Measurements from ENCODE around the gene TGM4. TPM values are rescaled to one million over a fixed set of nuclear protein-coding genes. Genes with fewer than 3 reads are reported as not detected.
A peak's percentile ranks its signal among the peaks of the same experiment; 100 is the strongest.

TGM4 gene
- total and polyA plus RNA-seq, 9 of the 15 experiments (the other 6 are each of a cell fraction or from before 2014, with no cell fraction given) = not detected

- no peak within 1 kb of the TSS for H3K4me2 ChIP-seq (ENCODE audit: insufficient read depth, low read length)
- 98% methylated on average over 72 of the region's 91 CpGs for WGBS (ENCODE audit: insufficient coverage, low coverage, missing lambda C conversion rate)
- H3K4me3 ChIP-seq = no peak within 1 kb of the TSS
- no peaks in the 10 kb centered on the region for H4K20me1 ChIP-seq (replicated peaks; ENCODE audit: control insufficient read depth, insufficient read depth, low read length)
- H3K79me2 ChIP-seq (ENCODE audit: control insufficient read depth, insufficient read depth, low read length) = no peaks in the 10 kb centered on the region
- no peak within 1 kb of the TSS for H3K9ac ChIP-seq (ENCODE audit: insufficient read depth in 1 of 2, low read depth in 2 of 2, low read length in 2 of 2)
- POLR2A ChIA-PET = no interaction called here
- H3K27ac ChIP-seq (ENCODE audit: extremely low read depth, low read depth, low read length) = no peak within 1 kb of the TSS
- ATAC-seq = no peak
- intact Hi-C loops (cut with micrococcal nuclease) = no loop called here
- no peaks in the 10 kb centered on the region for H3K4me1 ChIP-seq (replicated peaks in 1 of 2; ENCODE audit: control insufficient read depth in 2 of 2, insufficient read depth in 2 of 2, low read length in 2 of 2)
- CTCF ChIA-PET (ENCODE audit: low intra/inter-chr PET ratio) = no interaction called here
- no peaks in the 10 kb centered on the region for H3K9me1 ChIP-seq (ENCODE audit: control insufficient read depth, insufficient read depth, low read length)
- H2AFZ ChIP-seq (ENCODE audit: low read depth, low read length) = no peak within 1 kb of the TSS
- BruUV-seq (replicated peaks) = no TSS peak
- peaks cover 42% of the 10 kb centered on the region; the same call in 2 of the 3 replicates for H3K36me3 ChIP-seq (ENCODE audit: control insufficient read depth, insufficient read depth, low read length)
- H3K27me3 ChIP-seq (ENCODE audit: control insufficient read depth in 2 of 2, insufficient read depth in 2 of 2, low read length in 2 of 2) = no peaks in the 10 kb centered on the region
- peaks cover 4% of the 10 kb centered on the region; the same call in 1 of the 2 replicates for H3K9me3 ChIP-seq (replicated peaks; ENCODE audit: control insufficient read depth, insufficient read depth, low read depth, low read length)
- no peak for DNase-seq (ENCODE audit: extremely low read depth in 1 of 4, low spot score in 3 of 4)
- in situ Hi-C loops (cut with MboI) = no loop called here
- no peak for FAIRE-seq
- TF ChIP-seq ZNF143 (CRISPR knock-in tag; IDR thresholded peaks at IDR 0.05) (no peak), ZNF3 (CRISPR knock-in tag; IDR thresholded peaks at IDR 0.05) (no peak), ZC3H4 (CRISPR knock-in tag; IDR thresholded peaks at IDR 0.05; ENCODE audit: borderline replicate concordance) (no peak), MYNN (IDR thresholded peaks at IDR 0.05) (no peak), MYNN (CRISPR knock-in tag; IDR thresholded peaks at IDR 0.05) (no peak), SREBF2 (CRISPR knock-in tag; IDR thresholded peaks at IDR 0.05) (no peak), MTA3 (IDR thresholded peaks at IDR 0.05; ENCODE audit: borderline replicate concordance) (no peak)
- TF ChIP-seq, protein P1, sequence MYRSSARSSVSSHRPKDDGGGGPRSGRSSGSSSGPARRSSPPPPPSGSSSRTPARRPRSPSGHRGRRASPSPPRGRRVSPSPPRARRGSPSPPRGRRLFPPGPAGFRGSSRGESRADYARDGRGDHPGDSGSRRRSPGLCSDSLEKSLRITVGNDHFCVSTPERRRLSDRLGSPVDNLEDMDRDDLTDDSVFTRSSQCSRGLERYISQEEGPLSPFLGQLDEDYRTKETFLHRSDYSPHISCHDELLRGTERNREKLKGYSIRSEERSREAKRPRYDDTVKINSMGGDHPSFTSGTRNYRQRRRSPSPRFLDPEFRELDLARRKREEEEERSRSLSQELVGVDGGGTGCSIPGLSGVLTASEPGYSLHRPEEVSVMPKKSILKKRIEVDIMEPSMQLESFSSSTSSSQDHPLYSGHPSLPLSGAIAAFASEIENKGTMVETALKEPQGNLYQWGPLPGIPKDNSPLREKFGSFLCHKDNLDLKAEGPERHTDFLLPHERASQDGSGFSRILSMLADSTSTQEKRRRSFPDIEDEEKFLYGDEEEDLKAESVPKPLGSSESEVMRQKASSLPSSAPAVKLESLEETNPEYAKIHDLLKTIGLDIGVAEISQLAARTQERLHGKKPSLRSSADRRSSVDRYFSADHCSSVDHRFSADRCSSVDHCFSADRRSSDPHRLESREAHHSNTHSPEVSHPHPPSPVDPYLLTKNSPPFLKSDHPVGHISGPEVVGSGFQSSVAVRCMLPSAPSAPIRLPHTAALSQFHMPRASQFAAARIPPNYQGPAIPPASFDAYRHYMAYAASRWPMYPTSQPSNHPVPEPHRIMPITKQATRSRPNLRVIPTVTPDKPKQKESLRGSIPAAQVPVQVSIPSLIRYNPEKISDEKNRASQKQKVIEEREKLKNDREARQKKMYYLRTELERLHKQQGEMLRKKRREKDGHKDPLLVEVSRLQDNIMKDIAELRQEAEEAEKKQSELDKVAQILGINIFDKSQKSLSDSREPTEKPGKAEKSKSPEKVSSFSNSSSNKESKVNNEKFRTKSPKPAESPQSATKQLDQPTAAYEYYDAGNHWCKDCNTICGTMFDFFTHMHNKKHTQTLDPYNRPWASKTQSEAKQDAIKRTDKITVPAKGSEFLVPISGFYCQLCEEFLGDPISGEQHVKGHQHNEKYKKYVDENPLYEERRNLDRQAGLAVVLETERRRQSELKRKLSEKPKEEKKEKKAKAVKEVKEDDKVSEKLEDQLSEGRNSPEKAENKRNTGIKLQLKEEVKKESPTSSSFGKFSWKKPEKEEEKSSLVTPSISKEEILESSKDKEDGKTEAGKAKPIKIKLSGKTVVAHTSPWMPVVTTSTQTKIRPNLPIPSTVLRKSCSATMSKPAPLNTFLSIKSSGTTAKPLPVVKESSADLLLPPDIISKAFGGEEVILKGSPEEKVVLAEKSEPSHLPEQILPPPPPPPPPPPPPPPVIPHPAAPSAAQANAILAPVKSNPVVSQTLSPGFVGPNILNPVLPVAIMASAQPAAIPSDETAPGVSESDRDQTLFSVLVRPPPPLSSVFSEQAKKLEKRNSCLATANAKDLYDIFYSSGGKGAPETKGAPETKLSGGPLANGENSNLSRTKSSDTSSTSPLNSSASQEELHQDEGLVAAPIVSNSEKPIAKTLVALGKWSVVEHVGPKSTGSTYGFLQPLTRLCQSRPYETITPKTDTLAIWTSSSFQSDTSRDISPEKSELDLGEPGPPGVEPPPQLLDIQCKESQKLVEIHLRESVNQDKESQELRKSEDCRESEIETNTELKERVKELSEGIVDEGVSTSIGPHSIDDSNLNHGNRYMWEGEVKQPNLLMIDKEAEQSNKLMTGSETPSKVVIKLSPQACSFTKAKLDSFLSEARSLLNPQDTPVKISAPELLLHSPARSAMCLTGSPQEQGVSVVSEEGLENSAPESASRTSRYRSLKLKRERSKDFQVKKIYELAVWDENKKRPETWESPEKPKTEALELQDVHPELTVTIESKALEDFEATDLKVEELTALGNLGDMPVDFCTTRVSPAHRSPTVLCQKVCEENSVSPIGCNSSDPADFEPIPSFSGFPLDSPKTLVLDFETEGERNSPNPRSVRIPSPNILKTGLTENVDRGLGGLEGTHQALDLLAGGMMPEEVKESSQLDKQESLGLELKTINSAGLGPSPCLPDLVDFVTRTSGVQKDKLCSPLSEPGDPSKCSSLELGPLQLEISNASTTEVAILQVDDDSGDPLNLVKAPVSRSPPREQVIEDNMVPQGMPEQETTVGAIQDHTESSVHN (IDR thresholded peaks at IDR 0.05; ENCODE audit: borderline replicate concordance in 1 of 2, low read depth in 1 of 2) = no peak
- TF ChIP-seq, protein P2, sequence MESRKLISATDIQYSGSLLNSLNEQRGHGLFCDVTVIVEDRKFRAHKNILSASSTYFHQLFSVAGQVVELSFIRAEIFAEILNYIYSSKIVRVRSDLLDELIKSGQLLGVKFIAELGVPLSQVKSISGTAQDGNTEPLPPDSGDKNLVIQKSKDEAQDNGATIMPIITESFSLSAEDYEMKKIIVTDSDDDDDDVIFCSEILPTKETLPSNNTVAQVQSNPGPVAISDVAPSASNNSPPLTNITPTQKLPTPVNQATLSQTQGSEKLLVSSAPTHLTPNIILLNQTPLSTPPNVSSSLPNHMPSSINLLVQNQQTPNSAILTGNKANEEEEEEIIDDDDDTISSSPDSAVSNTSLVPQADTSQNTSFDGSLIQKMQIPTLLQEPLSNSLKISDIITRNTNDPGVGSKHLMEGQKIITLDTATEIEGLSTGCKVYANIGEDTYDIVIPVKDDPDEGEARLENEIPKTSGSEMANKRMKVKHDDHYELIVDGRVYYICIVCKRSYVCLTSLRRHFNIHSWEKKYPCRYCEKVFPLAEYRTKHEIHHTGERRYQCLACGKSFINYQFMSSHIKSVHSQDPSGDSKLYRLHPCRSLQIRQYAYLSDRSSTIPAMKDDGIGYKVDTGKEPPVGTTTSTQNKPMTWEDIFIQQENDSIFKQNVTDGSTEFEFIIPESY (CRISPR knock-in tag; IDR thresholded peaks at IDR 0.05) = peak; percentile 55; the same call in 1 of the 2 replicates
- TF ChIP-seq, protein P3, sequence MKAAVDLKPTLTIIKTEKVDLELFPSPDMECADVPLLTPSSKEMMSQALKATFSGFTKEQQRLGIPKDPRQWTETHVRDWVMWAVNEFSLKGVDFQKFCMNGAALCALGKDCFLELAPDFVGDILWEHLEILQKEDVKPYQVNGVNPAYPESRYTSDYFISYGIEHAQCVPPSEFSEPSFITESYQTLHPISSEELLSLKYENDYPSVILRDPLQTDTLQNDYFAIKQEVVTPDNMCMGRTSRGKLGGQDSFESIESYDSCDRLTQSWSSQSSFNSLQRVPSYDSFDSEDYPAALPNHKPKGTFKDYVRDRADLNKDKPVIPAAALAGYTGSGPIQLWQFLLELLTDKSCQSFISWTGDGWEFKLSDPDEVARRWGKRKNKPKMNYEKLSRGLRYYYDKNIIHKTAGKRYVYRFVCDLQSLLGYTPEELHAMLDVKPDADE (conservative IDR thresholded peaks at IDR 0.05; ENCODE audit: control insufficient read depth, low read depth, low read length) = no peak
These were observed 12.8 kb upstream of the TGM4 start, which contains the start of gene TMEM42 for GRCh38 chr3:44861412-44862225. Gene TMEM42, plus strand, starts transcription at chr3:44861912. Its CDS starts 13 bp downstream, at chr3:44861925.
